Fibroblast of skin of right biceps (primary cell): ENCODE measurements around the gene GNA14.
"Not testable (repeated sequence)": the region's sequence is repeated elsewhere in the genome, so short reads cannot be mapped to it uniquely, and the experiment has no call there.

Experiments
- DNase-seq: peaks from one replicate; pipeline ENCODE4 v3.0.0-alpha.2; 2013

GNA14 gene

GRCh38 chr9:77587042-77587441 is 61.1 kb downstream of the GNA14 start:
- DNase-seq = peak; percentile 48

- DNase-seq = no peak
These were observed 61.5 kb downstream of the GNA14 start for GRCh38 chr9:77586591-77586990.

GRCh38 chr9:77585335-77585786 is 62.8 kb downstream of the GNA14 start:
- DNase-seq = no peak

GRCh38 chr9:77584927-77585326 is 63.2 kb downstream of the GNA14 start:
- not testable (repeated sequence) for DNase-seq

- DNase-seq = no peak
These were observed 65.1 kb downstream of the GNA14 start for GRCh38 chr9:77582961-77583576.

- DNase-seq = no peak
These were observed 65.6 kb downstream of the GNA14 start for GRCh38 chr9:77582525-77582924.

GRCh38 chr9:77575785-77576184 is 72.3 kb downstream of the GNA14 start:
- DNase-seq = peak; percentile 39

GRCh38 chr9:77569335-77569734 is 78.8 kb downstream of the GNA14 start:
- no peak for DNase-seq

- no peak for DNase-seq
These were observed 84.9 kb downstream of the GNA14 start for GRCh38 chr9:77563174-77563573.

GRCh38 chr9:77562019-77562748 is 85.9 kb downstream of the GNA14 start:
- DNase-seq = no peak

- no peak for DNase-seq
These were observed 86.6 kb downstream of the GNA14 start for GRCh38 chr9:77561331-77562018.

- peak; percentile 46 for DNase-seq
These were observed 91.7 kb downstream of the GNA14 start for GRCh38 chr9:77556396-77556795.

GRCh38 chr9:77554586-77555105 is 93.5 kb downstream of the GNA14 start:
- DNase-seq = no peak

GRCh38 chr9:77547106-77547730 is 100.9 kb downstream of the GNA14 start:
- DNase-seq = no peak

- DNase-seq = peak; percentile 60
These were observed 101.7 kb downstream of the GNA14 start for GRCh38 chr9:77546376-77546950.

- peak; percentile 55 for DNase-seq
These were observed 103.6 kb downstream of the GNA14 start for GRCh38 chr9:77544546-77544945.

GRCh38 chr9:77543131-77543822 is 104.8 kb downstream of the GNA14 start:
- DNase-seq = no peak

- no peak for DNase-seq
These were observed 106.5 kb downstream of the GNA14 start for GRCh38 chr9:77541600-77541999.

- DNase-seq = no peak
These were observed 107.1 kb downstream of the GNA14 start for GRCh38 chr9:77541055-77541454.

GRCh38 chr9:77534376-77535057 is 113.6 kb downstream of the GNA14 start:
- DNase-seq = no peak

GRCh38 chr9:77533671-77534070 is 114.5 kb downstream of the GNA14 start:
- no peak for DNase-seq

- DNase-seq = no peak
These were observed 115.5 kb downstream of the GNA14 start for GRCh38 chr9:77532607-77533006.
